Measurements from ENCODE around the gene DCC.

Gene DCC

GRCh38 chr18:52816121-52816520 is 476.1 kb downstream of the DCC start:
- H2AK5ac ChIP-seq (ENCODE audit: low read length, severe bottlenecking) = no peak overlapping the region
- H3K4me3 ChIP-seq (ENCODE audit: insufficient read depth in 1 of 2, low read depth in 1 of 2, low read length in 2 of 2) = no peak overlapping the region
- no peak overlapping the region for H4K8ac ChIP-seq (ENCODE audit: low read length)
- no peak overlapping the region for H3K18ac ChIP-seq (ENCODE audit: low read depth in 1 of 2, low read length in 2 of 2)
- no peak overlapping the region for H2BK15ac ChIP-seq (ENCODE audit: low read depth, poor library complexity, severe bottlenecking)
- H4K91ac ChIP-seq (ENCODE audit: low read length) = no peak overlapping the region
- no peak overlapping the region for H2BK12ac ChIP-seq (ENCODE audit: low read length in 2 of 2)
- H3K4me1 ChIP-seq (ENCODE audit: control insufficient read depth, insufficient read depth, low read depth, low read length) = no peaks in the 10 kb centered on the region
- no peak overlapping the region for H3K4ac ChIP-seq (ENCODE audit: low read depth in 1 of 2, low read length in 2 of 2)
- H3K27ac ChIP-seq (ENCODE audit: low read length, poor library complexity, severe bottlenecking) = no peak overlapping the region
- H3K27me3 ChIP-seq (ENCODE audit: control insufficient read depth in 1 of 2, insufficient read depth in 1 of 2, low read length in 2 of 2) = no peaks in the 10 kb centered on the region
- H3K14ac ChIP-seq (ENCODE audit: low read length in 2 of 2) = no peak overlapping the region
- no peak for DNase-seq
- no peak overlapping the region for H3K23ac ChIP-seq (ENCODE audit: low read length in 2 of 2)
- no peak overlapping the region for H3K9ac ChIP-seq (ENCODE audit: low read length)
- H3K79me1 ChIP-seq (replicated peaks; ENCODE audit: low read length, poor library complexity, severe bottlenecking) = no peaks in the 10 kb centered on the region
- H3K9me3 ChIP-seq (ENCODE audit: control insufficient read depth, low read length) = peaks cover 4% of the 10 kb centered on the region
- H2AFZ ChIP-seq (ENCODE audit: low read depth, low read length) = no peak overlapping the region
- H2BK5ac ChIP-seq (ENCODE audit: low read depth, low read length, poor library complexity, severe bottlenecking) = no peak overlapping the region
- no peaks in the 10 kb centered on the region for H3K36me3 ChIP-seq (ENCODE audit: control insufficient read depth in 1 of 2, insufficient read depth in 2 of 2, low read depth in 1 of 2, low read length in 2 of 2)
- H3K4me2 ChIP-seq (ENCODE audit: low read length, poor library complexity, severe bottlenecking) = no peak overlapping the region
- 79% methylated on average over 2 of the region's 4 CpGs for WGBS
- no peak overlapping the region for H2BK120ac ChIP-seq (ENCODE audit: low read depth, low read length)

- H3K18ac ChIP-seq (ENCODE audit: low read depth in 1 of 2, low read length in 2 of 2) = no peak overlapping the region
- no peaks in the 10 kb centered on the region for H3K4me1 ChIP-seq (ENCODE audit: control insufficient read depth, insufficient read depth, low read depth, low read length)
- no peak overlapping the region for H2BK5ac ChIP-seq (ENCODE audit: low read depth, low read length, poor library complexity, severe bottlenecking)
- DNase-seq = no peak
- no peak overlapping the region for H4K91ac ChIP-seq (ENCODE audit: low read length)
- no peak overlapping the region for H3K27ac ChIP-seq (ENCODE audit: low read length, poor library complexity, severe bottlenecking)
- no peak overlapping the region for H3K4me2 ChIP-seq (ENCODE audit: low read length, poor library complexity, severe bottlenecking)
- H3K4ac ChIP-seq (ENCODE audit: low read depth in 1 of 2, low read length in 2 of 2) = no peak overlapping the region
- H3K27me3 ChIP-seq (ENCODE audit: control insufficient read depth in 1 of 2, insufficient read depth in 1 of 2, low read length in 2 of 2) = no peaks in the 10 kb centered on the region
- H3K23ac ChIP-seq (ENCODE audit: low read length in 2 of 2) = no peak overlapping the region
- no peak overlapping the region for H3K4me3 ChIP-seq (ENCODE audit: insufficient read depth in 1 of 2, low read depth in 1 of 2, low read length in 2 of 2)
- H2BK12ac ChIP-seq (ENCODE audit: low read length in 2 of 2) = no peak overlapping the region
- H2BK15ac ChIP-seq (ENCODE audit: low read depth, poor library complexity, severe bottlenecking) = no peak overlapping the region
- no peak overlapping the region for H2AK5ac ChIP-seq (ENCODE audit: low read length, severe bottlenecking)
- H3K36me3 ChIP-seq (ENCODE audit: control insufficient read depth in 1 of 2, insufficient read depth in 2 of 2, low read depth in 1 of 2, low read length in 2 of 2) = no peaks in the 10 kb centered on the region
- no peaks in the 10 kb centered on the region for H3K9me3 ChIP-seq (ENCODE audit: control insufficient read depth, low read length)
- no peak overlapping the region for H3K9ac ChIP-seq (ENCODE audit: low read length)
- H2BK120ac ChIP-seq (ENCODE audit: low read depth, low read length) = no peak overlapping the region
- H2AFZ ChIP-seq (ENCODE audit: low read depth, low read length) = no peak overlapping the region
- no peak overlapping the region for H4K8ac ChIP-seq (ENCODE audit: low read length)
- H3K79me1 ChIP-seq (replicated peaks; ENCODE audit: low read length, poor library complexity, severe bottlenecking) = no peaks in the 10 kb centered on the region
- no peak overlapping the region for H3K14ac ChIP-seq (ENCODE audit: low read length in 2 of 2)
- WGBS = no CpG with 5 or more reads among the region's 1 CpG
Measured at GRCh38 chr18:52822160-52822559, 482.2 kb downstream of the DCC start.

DNA sequence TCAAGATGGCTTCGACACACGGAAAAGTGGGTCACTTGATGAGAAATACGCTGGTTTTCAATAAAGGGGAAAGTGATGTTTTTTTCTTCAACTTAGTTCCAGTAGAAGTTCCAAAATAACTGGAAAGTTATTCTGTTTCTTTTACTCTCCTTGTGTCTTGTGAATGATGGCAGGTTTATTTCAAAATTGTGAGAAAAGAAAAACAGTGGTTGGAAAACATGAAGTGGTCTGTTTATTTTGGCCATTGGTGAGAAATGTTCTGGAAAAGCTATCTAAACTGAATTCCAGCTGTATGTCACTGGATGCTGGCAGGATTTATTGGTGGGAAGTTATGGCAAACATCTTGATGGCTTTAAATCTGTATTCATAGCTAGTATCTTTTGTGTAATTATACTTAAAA is 484.1 kb downstream of the DCC start:
- Histone ChIP-seq H2BK15ac (ENCODE audit: low read depth, poor library complexity, severe bottlenecking) (no peak overlapping the region), H3K79me1 (replicated peaks; ENCODE audit: low read length, poor library complexity, severe bottlenecking) (no peaks in the 10 kb centered on the region), H3K18ac (ENCODE audit: low read depth in 1 of 2, low read length in 2 of 2) (no peak overlapping the region), H2AK5ac (ENCODE audit: low read length, severe bottlenecking) (no peak overlapping the region), H3K9ac (ENCODE audit: low read length) (no peak overlapping the region), H2AFZ (ENCODE audit: low read depth, low read length) (no peak overlapping the region), H2BK5ac (ENCODE audit: low read depth, low read length, poor library complexity, severe bottlenecking) (no peak overlapping the region), H3K27ac (ENCODE audit: low read length, poor library complexity, severe bottlenecking) (no peak overlapping the region), H3K4ac (ENCODE audit: low read depth in 1 of 2, low read length in 2 of 2) (no peak overlapping the region), H4K91ac (ENCODE audit: low read length) (no peak overlapping the region), H3K4me3 (ENCODE audit: insufficient read depth in 1 of 2, low read depth in 1 of 2, low read length in 2 of 2) (no peak overlapping the region), H4K8ac (ENCODE audit: low read length) (no peak overlapping the region), H3K23ac (ENCODE audit: low read length in 2 of 2) (no peak overlapping the region), H3K27me3 (ENCODE audit: control insufficient read depth in 1 of 2, insufficient read depth in 1 of 2, low read length in 2 of 2) (no peaks in the 10 kb centered on the region), H3K36me3 (ENCODE audit: control insufficient read depth in 1 of 2, insufficient read depth in 2 of 2, low read depth in 1 of 2, low read length in 2 of 2) (no peaks in the 10 kb centered on the region), H2BK12ac (ENCODE audit: low read length in 2 of 2) (no peak overlapping the region), H3K4me1 (ENCODE audit: control insufficient read depth, insufficient read depth, low read depth, low read length) (no peaks in the 10 kb centered on the region), H3K14ac (ENCODE audit: low read length in 2 of 2) (no peak overlapping the region), H3K4me2 (ENCODE audit: low read length, poor library complexity, severe bottlenecking) (no peak overlapping the region), H3K9me3 (ENCODE audit: control insufficient read depth, low read length) (no peaks in the 10 kb centered on the region), H2BK120ac (ENCODE audit: low read depth, low read length) (no peak overlapping the region)
- 51% methylated on average over 3 of the region's 3 CpGs for WGBS
- DNase-seq = no peak

DNA sequence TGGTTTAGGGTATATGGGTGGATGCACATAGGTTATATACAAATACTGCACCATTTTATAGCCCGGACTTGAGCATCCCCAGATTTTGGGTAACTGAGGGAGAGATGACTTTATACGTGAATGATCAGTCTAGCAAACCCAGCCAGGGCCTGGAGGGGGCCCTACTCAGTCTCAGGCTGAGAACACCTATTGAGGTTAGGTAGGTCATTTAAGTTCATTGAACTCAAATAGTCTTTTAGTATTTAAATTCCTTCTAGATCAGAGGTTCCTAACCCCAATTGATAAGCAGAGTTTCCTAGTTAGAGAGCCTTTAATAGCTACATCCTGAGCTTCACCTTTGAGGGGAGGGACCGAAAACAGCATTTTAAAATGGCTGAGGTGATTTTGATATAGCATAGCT is 487.0 kb downstream of the DCC start:
- Histone ChIP-seq H3K23ac (ENCODE audit: low read length in 2 of 2) (no peak overlapping the region), H3K4me1 (ENCODE audit: control insufficient read depth, insufficient read depth, low read depth, low read length) (no peaks in the 10 kb centered on the region), H3K9me3 (ENCODE audit: control insufficient read depth, low read length) (no peaks in the 10 kb centered on the region), H2BK5ac (ENCODE audit: low read depth, low read length, poor library complexity, severe bottlenecking) (no peak overlapping the region), H3K18ac (ENCODE audit: low read depth in 1 of 2, low read length in 2 of 2) (no peak overlapping the region), H3K4me3 (ENCODE audit: insufficient read depth in 1 of 2, low read depth in 1 of 2, low read length in 2 of 2) (no peak overlapping the region), H2BK120ac (ENCODE audit: low read depth, low read length) (no peak overlapping the region), H3K4me2 (ENCODE audit: low read length, poor library complexity, severe bottlenecking) (no peak overlapping the region), H3K36me3 (ENCODE audit: control insufficient read depth in 1 of 2, insufficient read depth in 2 of 2, low read depth in 1 of 2, low read length in 2 of 2) (no peaks in the 10 kb centered on the region), H3K4ac (ENCODE audit: low read depth in 1 of 2, low read length in 2 of 2) (no peak overlapping the region), H3K79me1 (replicated peaks; ENCODE audit: low read length, poor library complexity, severe bottlenecking) (no peaks in the 10 kb centered on the region), H3K27ac (ENCODE audit: low read length, poor library complexity, severe bottlenecking) (no peak overlapping the region), H2AK5ac (ENCODE audit: low read length, severe bottlenecking) (no peak overlapping the region), H2BK15ac (ENCODE audit: low read depth, poor library complexity, severe bottlenecking) (no peak overlapping the region), H4K91ac (ENCODE audit: low read length) (no peak overlapping the region), H3K27me3 (ENCODE audit: control insufficient read depth in 1 of 2, insufficient read depth in 1 of 2, low read length in 2 of 2) (no peaks in the 10 kb centered on the region), H3K9ac (ENCODE audit: low read length) (no peak overlapping the region), H4K8ac (ENCODE audit: low read length) (no peak overlapping the region), H2AFZ (ENCODE audit: low read depth, low read length) (no peak overlapping the region), H2BK12ac (ENCODE audit: low read length in 2 of 2) (no peak overlapping the region), H3K14ac (ENCODE audit: low read length in 2 of 2) (no peak overlapping the region)
- WGBS = 39% methylated on average over 2 of the region's 3 CpGs
- no peak for DNase-seq

Data from mesenchymal stem cell (in vitro differentiated cells and primary cell).